Activated naive CD4-positive, alpha-beta T cell treated with anti-CD3 and anti-CD28 coated beads, Interleukin-2, amount 50 U/mL, for 24 hours (primary cell): ENCODE measurements around the gene ADAMTSL2.

ENCODE experiments used
- H3K27ac Mint-ChIP-seq: one replicate; pipeline ENCODE4 v1.8.0; 2021; ENCODE audit warnings: mild to moderate bottlenecking, mixed read lengths
- H3K27me3 Mint-ChIP-seq: one replicate; pipeline ENCODE4 v1.8.0; 2021; ENCODE audit warnings: mixed read lengths
- H3K36me3 Mint-ChIP-seq: one replicate; pipeline ENCODE4 v1.8.0; 2021; ENCODE audit warnings: mixed read lengths
- H3K4me1 Mint-ChIP-seq: one replicate; pipeline ENCODE4 v1.8.0; 2021; ENCODE audit warnings: mixed read lengths
- H3K4me3 Mint-ChIP-seq: one replicate; pipeline ENCODE4 v1.8.0; 2021; ENCODE audit warnings: mild to moderate bottlenecking, mixed read lengths
- H3K9me3 Mint-ChIP-seq: one replicate; pipeline ENCODE4 v1.8.0; 2021; ENCODE audit warnings: mixed read lengths

Gene ADAMTSL2

DNA sequence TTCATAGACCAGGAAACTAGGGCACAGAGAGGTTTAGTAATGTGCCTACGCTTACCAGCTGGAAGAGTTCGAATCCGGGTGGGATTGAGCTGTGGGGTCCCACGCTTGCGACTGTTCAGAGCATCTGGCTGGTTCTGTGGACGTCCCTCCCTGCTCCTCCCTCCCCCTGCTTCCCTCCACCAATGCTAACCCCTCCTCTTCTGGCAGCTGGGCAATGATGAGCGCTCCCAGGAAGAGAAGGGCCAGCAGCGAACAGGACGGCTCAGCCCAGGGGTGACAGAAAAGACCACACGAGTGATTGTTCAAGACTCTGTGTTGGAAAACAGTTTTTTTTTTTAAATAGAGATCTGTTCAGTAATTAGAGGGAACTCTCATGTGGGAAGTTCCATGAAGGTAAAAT is 67.8 kb downstream of the ADAMTSL2 start:
- Mint-ChIP-seq H3K4me1 (peaks cover 5% of the 10 kb centered on the region), H3K27me3 (no peaks in the 10 kb centered on the region), H3K9me3 (no peaks in the 10 kb centered on the region), H3K4me3 (no peak overlapping the region), H3K27ac (no peak overlapping the region), H3K36me3 (peaks cover under 1% of the 10 kb centered on the region)

DNA sequence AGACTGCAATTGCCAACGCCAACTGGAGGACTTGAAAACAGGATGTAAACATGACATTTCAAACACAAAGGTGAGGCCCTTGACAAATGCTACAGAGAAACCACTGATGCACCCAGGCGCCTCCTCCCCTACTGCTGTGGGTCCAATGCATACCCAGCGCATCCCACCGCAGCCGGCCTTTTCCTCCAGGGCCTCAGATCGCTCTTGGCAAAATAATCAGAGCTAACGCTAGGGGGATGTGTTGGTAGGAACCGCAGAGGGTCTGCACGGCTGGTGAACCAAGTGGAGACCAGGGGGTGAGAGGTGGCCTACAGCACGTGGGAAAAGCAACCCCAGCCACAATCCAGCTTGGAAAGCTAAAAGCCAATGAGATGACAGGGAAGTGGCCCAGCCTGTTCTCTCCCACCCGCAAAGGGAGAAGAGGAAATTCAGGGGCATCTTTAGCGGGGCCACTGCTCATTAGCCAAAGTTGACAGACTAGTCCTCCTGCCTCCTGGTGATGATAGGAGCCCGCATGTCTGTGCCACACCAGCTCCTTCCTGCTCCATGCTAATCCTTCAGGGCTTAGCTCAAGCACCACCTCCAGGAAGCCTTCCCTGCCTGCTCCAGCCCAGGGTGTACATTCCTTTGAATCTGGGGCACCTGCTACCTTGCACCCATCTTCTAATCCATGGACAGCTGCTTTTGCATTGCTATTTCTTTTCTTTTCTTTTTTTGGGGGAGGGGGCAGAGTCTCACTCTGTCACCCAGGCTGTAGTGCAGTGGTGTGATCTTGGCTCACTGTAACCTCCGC is 68.8 kb downstream of the ADAMTSL2 start:
- Mint-ChIP-seq H3K27me3 (peaks cover 1% of the 10 kb centered on the region), H3K9me3 (no peaks in the 10 kb centered on the region), H3K4me3 (no peak overlapping the region), H3K27ac (no peak overlapping the region), H3K4me1 (peaks cover 8% of the 10 kb centered on the region), H3K36me3 (no peaks in the 10 kb centered on the region)

DNA sequence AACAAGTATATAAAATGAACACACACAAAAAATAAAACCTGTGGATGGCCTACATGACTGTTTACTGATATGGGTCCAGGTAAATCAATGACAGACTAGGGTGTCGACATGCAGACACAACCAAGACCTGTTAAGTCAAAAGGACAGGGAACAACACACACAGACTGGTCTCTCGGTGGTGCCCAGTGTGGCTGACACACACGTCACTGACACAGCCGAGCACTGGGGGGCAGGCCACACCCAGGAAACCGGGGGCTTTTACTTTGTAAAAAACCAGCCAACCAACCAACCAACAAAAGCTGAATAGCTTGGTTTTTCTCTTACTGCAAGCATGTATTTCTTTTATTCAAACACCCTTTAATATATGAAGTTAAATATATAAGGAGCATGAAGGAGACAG is 69.7 kb downstream of the ADAMTSL2 start:
- H3K9me3 Mint-ChIP-seq = no peaks in the 10 kb centered on the region
- H3K27ac Mint-ChIP-seq = no peak overlapping the region
- H3K4me1 Mint-ChIP-seq = peaks cover 10% of the 10 kb centered on the region
- peaks cover 2% of the 10 kb centered on the region for H3K27me3 Mint-ChIP-seq
- H3K36me3 Mint-ChIP-seq = no peaks in the 10 kb centered on the region
- H3K4me3 Mint-ChIP-seq = no peak overlapping the region

DNA sequence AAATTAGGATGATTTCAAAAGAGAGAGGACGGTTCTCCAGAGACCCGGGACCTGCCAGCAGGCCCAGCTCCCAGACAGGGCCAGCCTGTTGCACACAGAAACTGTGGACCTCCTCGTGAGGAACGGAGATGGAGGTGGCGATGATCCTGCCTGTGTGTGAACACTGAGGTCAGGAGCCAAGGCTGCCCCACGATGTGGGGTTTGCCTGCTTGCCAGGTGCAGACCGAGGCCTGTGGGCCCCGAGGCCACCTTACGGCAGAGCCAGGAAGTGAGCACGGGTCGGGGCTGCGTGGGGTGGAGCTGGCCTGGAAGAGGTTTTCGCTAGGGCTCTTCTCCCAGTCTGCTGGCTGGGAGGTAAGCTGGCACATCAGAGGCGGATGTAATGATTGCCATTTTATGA is 70.4 kb downstream of the ADAMTSL2 start:
- Mint-ChIP-seq H3K27me3 (peaks cover 6% of the 10 kb centered on the region), H3K36me3 (no peaks in the 10 kb centered on the region), H3K4me3 (no peak overlapping the region), H3K27ac (no peak overlapping the region), H3K9me3 (no peaks in the 10 kb centered on the region), H3K4me1 (peaks cover 10% of the 10 kb centered on the region)

DNA sequence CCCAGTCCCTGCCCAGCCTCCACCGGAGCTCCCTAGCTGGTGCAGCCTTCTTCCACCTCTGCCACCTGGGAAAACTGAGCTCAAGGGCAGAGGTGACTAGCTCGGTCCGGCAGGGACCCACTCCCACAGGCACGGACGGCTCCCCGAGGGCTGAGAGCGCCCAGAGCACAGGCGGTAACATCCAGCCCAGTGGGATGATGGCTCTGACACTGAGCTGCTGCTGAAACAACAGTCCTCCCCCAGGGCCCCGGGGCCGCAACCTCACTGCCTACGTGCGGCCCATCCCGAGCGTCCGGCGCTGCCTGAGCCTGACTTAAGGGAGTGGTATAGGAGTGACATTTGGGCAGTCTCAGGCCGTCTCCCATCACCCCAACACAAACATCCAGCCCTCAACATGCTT is 70.9 kb downstream of the ADAMTSL2 start:
- Mint-ChIP-seq H3K27me3 (peaks cover 10% of the 10 kb centered on the region), H3K36me3 (no peaks in the 10 kb centered on the region), H3K27ac (no peak overlapping the region), H3K4me3 (no peak overlapping the region), H3K4me1 (peaks cover 10% of the 10 kb centered on the region), H3K9me3 (no peaks in the 10 kb centered on the region)

DNA sequence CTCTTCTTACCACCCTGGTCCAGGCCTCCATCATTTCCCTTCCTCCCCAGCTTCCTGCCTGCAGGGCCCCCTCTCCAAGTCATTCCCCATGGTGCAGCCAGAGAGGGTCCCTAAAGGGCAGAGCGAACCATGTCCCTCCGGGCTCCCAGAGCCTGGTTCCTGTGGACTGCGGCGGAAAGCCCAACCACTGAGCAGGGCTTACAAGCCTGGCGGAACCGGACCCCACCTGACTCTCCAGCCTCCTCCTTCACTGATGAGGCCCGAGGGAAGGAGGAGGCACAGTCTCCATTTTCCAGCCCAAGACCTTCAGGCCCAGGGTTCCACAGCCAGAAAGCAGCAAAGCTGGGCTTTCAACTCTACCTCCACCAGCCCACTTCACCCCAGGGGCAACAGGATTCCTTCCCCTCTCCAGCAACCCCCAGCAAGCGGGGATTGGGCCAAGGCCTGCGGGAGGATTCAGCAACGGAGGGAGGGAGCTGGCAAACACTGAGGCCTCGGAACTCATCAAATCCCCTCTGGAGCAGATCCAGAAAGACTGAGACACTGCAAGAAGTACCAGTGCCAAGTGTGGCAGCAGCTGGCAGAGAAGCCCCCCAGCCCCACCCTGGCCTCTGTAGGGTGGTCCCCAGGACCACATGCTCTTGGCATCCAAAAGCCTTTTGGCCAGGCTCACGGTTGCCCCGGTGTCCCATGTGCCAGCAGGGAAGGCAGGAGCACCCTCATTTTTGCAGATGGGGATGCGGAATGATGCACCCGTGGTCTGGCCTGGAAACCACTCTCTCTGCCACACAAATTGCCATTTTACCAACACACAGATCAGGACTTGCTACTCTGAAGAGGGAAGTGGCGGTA is 71.6 kb downstream of the ADAMTSL2 start:
- Mint-ChIP-seq H3K4me1 (peaks cover 10% of the 10 kb centered on the region), H3K9me3 (no peaks in the 10 kb centered on the region), H3K27me3 (peaks cover 17% of the 10 kb centered on the region), H3K36me3 (no peaks in the 10 kb centered on the region), H3K27ac (peak overlapping the region; percentile 41), H3K4me3 (no peak overlapping the region)

DNA sequence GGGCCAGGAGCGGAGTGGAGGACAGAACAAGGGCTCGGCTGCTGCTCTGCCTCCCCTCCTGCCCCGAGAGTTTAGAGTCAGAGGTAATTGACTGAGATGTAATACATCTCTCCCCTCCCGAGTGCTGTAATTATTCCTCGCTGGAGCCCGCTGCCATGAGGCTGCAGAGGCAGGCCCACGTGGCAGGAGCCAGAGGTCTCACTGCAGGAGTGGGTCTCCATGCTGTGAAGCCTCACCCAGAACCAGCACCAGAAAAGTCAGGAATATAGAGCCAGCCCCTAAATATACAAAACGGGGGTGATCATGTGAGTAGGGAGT is 72.2 kb downstream of the ADAMTSL2 start:
- Mint-ChIP-seq H3K27me3 (peaks cover 21% of the 10 kb centered on the region), H3K27ac (no peak overlapping the region), H3K36me3 (no peaks in the 10 kb centered on the region), H3K4me3 (no peak overlapping the region), H3K9me3 (no peaks in the 10 kb centered on the region), H3K4me1 (peaks cover 10% of the 10 kb centered on the region)

DNA sequence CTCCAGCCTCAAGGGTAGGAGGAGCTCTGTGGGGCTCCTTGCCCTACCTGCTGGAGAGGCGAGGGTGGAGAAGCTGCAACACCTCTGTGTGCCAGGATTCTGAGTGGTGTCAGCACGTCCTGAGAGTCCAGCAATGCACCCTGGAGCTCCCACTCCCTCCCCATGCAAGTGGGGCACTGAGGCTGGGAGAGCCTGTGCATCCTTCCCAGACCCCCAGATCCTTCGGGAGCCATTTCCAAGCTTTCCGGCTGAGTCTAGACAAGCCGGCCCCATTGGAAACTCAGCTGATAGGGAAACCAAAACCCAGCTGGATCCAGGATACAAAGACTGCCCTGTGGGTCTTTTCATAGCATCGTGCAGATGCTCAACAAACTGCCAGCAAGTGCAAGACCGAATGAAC is 72.9 kb downstream of the ADAMTSL2 start:
- Mint-ChIP-seq H3K4me3 (no peak overlapping the region), H3K27me3 (peaks cover 21% of the 10 kb centered on the region), H3K4me1 (peaks cover 10% of the 10 kb centered on the region), H3K9me3 (no peaks in the 10 kb centered on the region), H3K36me3 (no peaks in the 10 kb centered on the region), H3K27ac (no peak overlapping the region)

DNA sequence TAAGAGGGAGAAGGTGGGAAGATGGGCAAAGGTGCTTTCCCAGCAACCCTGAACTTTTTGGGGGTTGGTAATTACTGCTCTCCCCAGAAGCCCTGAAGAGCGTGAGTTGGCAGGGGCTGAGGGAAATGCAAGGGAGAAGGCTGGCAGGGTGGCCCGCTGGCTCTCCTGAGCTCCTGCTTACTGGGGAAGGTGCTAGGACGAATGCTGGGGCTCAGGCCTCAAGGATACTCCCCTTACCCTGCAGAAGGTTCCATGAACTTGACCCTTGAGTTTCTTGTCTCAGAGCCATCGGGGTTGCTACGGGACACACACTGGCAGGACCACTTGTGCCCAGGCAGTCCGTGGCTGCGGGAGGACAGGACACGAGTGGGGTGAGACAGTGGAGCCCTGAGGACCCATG is 73.5 kb downstream of the ADAMTSL2 start:
- Mint-ChIP-seq H3K4me1 (peaks cover 10% of the 10 kb centered on the region), H3K9me3 (no peaks in the 10 kb centered on the region), H3K36me3 (no peaks in the 10 kb centered on the region), H3K4me3 (no peak overlapping the region), H3K27ac (no peak overlapping the region), H3K27me3 (peaks cover 21% of the 10 kb centered on the region)

DNA sequence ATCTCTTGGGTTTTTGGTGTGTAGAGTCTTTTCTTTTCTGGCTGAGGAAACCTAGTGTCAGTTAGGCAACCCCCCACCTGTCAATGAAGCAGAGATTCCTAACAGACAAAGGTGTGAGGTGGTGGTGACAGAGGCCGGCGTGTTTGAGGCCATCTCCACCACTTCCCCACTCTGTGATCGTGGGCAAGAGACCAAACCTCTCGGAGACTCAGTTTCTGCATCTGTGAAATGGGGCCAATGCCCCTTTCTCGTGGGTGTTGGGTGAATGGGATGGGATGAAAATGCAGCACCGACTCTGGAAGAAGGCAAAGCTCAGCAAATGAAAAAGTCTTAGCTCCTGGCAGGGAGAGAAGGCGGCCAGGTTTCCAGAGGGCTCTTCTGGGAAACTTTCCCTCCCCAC is 73.9 kb downstream of the ADAMTSL2 start:
- H3K27me3 Mint-ChIP-seq = peaks cover 22% of the 10 kb centered on the region
- no peaks in the 10 kb centered on the region for H3K36me3 Mint-ChIP-seq
- no peaks in the 10 kb centered on the region for H3K9me3 Mint-ChIP-seq
- peaks cover 10% of the 10 kb centered on the region for H3K4me1 Mint-ChIP-seq
- H3K27ac Mint-ChIP-seq = no peak overlapping the region
- no peak overlapping the region for H3K4me3 Mint-ChIP-seq

DNA sequence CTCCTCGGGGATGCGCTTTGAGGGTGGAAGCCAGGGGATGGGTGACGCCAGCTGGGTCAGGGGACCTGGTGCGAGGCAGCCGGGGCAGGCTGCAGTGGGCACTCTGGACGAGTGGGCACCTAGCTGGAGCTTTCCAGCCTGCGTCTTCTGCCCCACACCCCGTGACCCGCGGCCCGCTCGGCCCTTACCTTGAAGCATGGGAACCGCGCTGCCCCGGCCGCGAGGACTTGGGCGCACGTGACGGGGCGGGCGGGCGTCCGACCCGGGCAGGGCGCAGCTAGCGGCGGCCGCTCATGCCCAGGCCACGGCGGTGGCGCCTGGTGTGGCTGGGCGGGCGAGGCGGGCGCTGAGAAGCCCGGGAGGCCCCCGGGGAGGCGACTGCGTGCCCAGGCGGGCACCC is 74.4 kb downstream of the ADAMTSL2 start:
- Mint-ChIP-seq H3K4me1 (peaks cover 10% of the 10 kb centered on the region), H3K27ac (no peak overlapping the region), H3K36me3 (no peaks in the 10 kb centered on the region), H3K27me3 (peaks cover 22% of the 10 kb centered on the region), H3K9me3 (no peaks in the 10 kb centered on the region), H3K4me3 (no peak overlapping the region)

DNA sequence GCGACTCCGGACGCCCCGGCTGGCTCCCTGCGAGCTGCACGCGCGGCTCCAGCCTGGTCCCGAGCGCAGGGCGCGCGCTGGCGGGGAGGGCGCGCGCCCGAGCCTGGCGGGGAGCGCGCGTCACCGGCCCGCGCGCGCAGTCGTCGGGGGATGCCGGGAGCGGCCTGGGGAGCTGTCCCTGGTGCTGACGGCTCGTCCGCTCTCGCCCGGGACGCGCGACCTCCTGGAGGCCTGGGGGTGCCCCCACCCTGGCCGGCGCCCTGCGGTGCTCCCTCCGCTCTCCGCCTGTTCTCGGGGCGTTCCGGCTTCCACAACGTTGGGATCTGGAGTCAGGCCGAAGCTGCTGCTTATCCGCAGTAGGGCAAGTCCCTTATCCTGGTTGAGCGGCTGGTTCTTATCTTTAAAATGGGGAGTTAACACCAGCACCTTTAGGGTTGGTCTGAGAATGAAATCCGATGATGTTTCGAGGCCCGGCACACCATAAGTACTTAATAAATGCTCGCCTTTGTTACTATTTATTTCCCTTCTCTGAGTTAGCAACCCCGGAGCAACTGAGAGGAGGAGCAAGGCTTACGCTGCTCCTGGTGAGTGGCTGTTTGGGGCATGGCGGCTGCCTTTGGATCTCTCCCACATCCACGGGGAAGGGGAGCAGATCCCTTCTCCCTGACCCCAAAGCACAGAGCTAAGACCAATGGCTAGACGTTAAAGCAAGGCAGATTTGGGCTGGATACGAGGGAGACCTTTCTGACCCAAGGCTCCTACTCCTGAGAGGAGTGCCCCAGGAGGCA is 75.0 kb downstream of the ADAMTSL2 start, which contains the start of gene FAM163B:
Gene FAM163B (minus strand): TSS at position 79 of the 788 bp plus-strand sequence. CDS start 29,166 bp downstream, outside the sequence.
- Mint-ChIP-seq H3K27me3 (peaks cover 22% of the 10 kb centered on the region), H3K36me3 (no peaks in the 10 kb centered on the region), H3K9me3 (no peaks in the 10 kb centered on the region), H3K27ac (no peak within 1 kb of the TSS), H3K4me1 (peaks cover 9% of the 10 kb centered on the region), H3K4me3 (peak within 1 kb of the TSS; percentile 49)

DNA sequence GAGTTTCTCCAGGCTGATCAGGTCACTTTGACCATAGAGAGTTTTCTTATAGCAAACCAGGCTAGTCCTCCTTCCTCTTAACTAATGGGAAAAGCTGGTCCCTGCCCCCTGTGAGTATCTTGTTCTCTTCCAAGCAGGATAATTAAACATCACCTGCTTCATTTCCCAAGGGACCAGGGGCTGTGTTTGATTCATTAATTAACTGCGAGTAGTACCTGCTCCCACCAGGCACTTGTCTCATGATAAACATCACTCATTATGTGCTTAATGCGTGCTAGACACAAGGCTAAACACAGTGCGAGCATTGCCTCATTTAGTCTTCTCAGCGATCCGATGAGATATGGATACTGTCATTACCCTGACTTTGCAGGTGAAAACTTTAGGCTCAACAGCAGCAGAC is 76.3 kb downstream of the ADAMTSL2 start:
- Mint-ChIP-seq H3K36me3 (no peaks in the 10 kb centered on the region), H3K27ac (no peak overlapping the region), H3K9me3 (no peaks in the 10 kb centered on the region), H3K27me3 (peaks cover 22% of the 10 kb centered on the region), H3K4me3 (no peak overlapping the region), H3K4me1 (peaks cover 5% of the 10 kb centered on the region)

DNA sequence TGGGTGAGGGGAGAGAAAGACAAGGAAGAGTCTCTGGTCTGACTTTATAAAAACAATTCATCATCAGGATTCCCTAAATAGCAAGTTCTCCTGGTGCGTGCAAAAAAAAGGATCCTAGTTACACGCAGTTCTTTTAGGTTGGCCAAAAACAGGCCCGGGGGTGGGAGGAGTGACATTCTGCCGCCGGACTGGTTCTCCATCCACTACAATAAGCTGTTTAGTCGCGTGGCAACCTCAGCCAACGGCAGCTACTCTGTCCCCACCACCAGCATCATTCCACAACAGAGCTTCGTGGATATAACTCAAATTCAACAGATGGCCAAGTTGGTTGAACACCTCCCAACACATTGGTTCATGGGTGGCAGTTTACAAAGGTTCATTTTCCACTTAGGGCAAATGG is 77.5 kb downstream of the ADAMTSL2 start:
- H3K4me1 Mint-ChIP-seq = peaks cover 5% of the 10 kb centered on the region
- no peaks in the 10 kb centered on the region for H3K9me3 Mint-ChIP-seq
- no peaks in the 10 kb centered on the region for H3K36me3 Mint-ChIP-seq
- no peak overlapping the region for H3K4me3 Mint-ChIP-seq
- H3K27ac Mint-ChIP-seq = no peak overlapping the region
- peaks cover 22% of the 10 kb centered on the region for H3K27me3 Mint-ChIP-seq

DNA sequence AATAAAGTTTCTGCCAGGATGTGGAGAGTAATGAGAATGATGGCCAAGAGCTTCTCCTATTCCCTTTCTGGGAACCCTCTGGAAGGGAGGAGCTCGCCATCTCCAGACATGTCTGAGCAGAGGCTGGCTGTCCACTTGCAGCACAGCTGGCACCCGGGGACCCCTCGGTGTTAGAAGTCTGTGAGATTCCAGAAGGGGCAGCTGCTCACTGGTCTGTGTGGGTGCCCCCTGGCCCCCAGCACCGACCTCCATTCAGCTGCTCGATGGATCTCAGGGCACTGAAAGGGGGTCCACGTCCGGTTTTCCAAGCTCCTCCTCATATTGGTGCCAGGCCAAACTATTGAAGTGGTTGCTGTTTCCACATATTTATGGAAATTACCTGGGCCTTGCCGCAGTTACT is 78.3 kb downstream of the ADAMTSL2 start:
- Mint-ChIP-seq H3K27ac (no peak overlapping the region), H3K4me3 (no peak overlapping the region), H3K27me3 (peaks cover 22% of the 10 kb centered on the region), H3K36me3 (no peaks in the 10 kb centered on the region), H3K9me3 (no peaks in the 10 kb centered on the region), H3K4me1 (peaks cover 5% of the 10 kb centered on the region)

DNA sequence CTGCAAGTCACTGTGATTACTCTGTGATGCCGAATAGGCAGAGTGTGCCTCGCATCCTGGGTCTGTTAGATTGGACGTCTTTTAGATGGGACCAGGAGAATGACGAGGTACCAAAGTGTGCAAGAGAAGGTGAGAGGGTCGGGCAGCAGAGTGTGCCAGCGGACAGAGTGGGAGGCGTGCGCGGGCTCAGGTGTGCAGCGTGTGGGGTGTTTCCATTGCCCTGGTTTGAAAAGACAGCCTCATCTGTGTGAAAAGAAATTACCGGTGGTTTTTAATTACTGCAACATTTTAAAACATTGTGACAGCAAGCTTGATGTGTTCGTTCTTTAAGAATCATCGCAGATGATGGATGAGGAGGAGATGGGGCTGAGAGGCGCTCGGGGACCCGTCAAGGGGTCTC is 78.9 kb downstream of the ADAMTSL2 start:
- Mint-ChIP-seq H3K36me3 (no peaks in the 10 kb centered on the region), H3K4me3 (no peak overlapping the region), H3K9me3 (no peaks in the 10 kb centered on the region), H3K4me1 (peaks cover under 1% of the 10 kb centered on the region), H3K27ac (no peak overlapping the region), H3K27me3 (peaks cover 20% of the 10 kb centered on the region)
